K562 (cell line): ENCODE measurements around the gene PDE4A. TPM values are rescaled to one million over a fixed set of nuclear protein-coding genes. Genes with fewer than 3 reads are reported as not detected.

ENCODE experiments used
- ARHGAP35 ChIP-seq: fragments of 450-650 bp; IDR thresholded peaks from 2 replicates; pipeline ENCODE4 v1.6.1; 2018; ENCODE audit not compliant: partially characterized antibody
- BHLHE40 ChIP-seq: IDR thresholded peaks from 2 replicates; pipeline ENCODE4 v1.6.1; 2011; ENCODE audit warnings: low read length, improper control_type of control experiment
- BRCA1 ChIP-seq, 2 experiments: fragments of 450-650 bp in 1 of 2; sonication (generic) in 1 of 2; formaldehyde crosslinking in 1 of 2; IDR thresholded peaks; 2 replicates each; pipeline versions ENCODE4 v1.5.0 to v1.6.1; 2017 to 2020; ENCODE audit warnings: mild to moderate bottlenecking in 1 of 2, missing genetic modification reagents in 1 of 2
- DNMT1 ChIP-seq: fragments of 450-650 bp; IDR thresholded peaks from 2 replicates; pipeline ENCODE4 v1.6.1; 2016; ENCODE audit warnings: antibody characterized with exemption, mild to moderate bottlenecking
- FOXP1 ChIP-seq: sonication (generic); formaldehyde crosslinking; IDR thresholded peaks from 2 replicates; pipeline ENCODE4 v1.8.0; 2022; ENCODE audit warnings: mild to moderate bottlenecking, missing genetic modification reagents
- GABPB2 ChIP-seq: fragments of 250-450 bp; sonication (Bioruptor Pico); conservative IDR thresholded peaks from 2 replicates; pipeline ENCODE4 v1.5.1; 2021; ENCODE audit warnings: mild to moderate bottlenecking
- GATA2 ChIP-seq: sonication (generic); formaldehyde crosslinking; IDR thresholded peaks from 2 replicates; pipeline ENCODE4 v1.4.0; 2020; ENCODE audit warnings: mild to moderate bottlenecking, missing genetic modification reagents
- PHB ChIP-seq: fragments of 250-450 bp; sonication (Bioruptor Pico); IDR thresholded peaks from 2 replicates; pipeline ENCODE4 v1.5.0; 2021
- RHOXF2B ChIP-seq: fragments of 250-450 bp; sonication (Bioruptor Pico); conservative IDR thresholded peaks from 2 replicates; pipeline ENCODE4 v1.5.1; 2021
- SP2 ChIP-seq: IDR thresholded peaks from 2 replicates; pipeline ENCODE4 v1.6.1; 2011; ENCODE audit warnings: mild to moderate bottlenecking, low read depth, low read length, moderate library complexity; ENCODE audit not compliant: poor library complexity, severe bottlenecking; ENCODE audit errors: extremely low read depth
- SPI1 ChIP-seq: IDR thresholded peaks from 2 replicates; pipeline ENCODE4 v1.6.1; 2011; ENCODE audit warnings: low read depth, low read length, control low read depth, borderline replicate concordance
- TBP ChIP-seq: optimal IDR thresholded peaks from 2 replicates; pipeline ENCODE3; 2011; ENCODE audit warnings: low read depth, low read length, improper control_type of control experiment
- WHSC1 ChIP-seq: IDR thresholded peaks from one replicate; pipeline ENCODE4 v1.6.1; 2012; ENCODE audit warnings: low read length, control low read depth, inconsistent platforms
- ZFX ChIP-seq: sonication (generic); formaldehyde crosslinking; IDR thresholded peaks from 2 replicates; pipeline ENCODE4 v1.8.0; 2022; ENCODE audit warnings: mild to moderate bottlenecking, missing genetic modification reagents, moderate library complexity
- ZNF175 ChIP-seq: fragments of 200-800 bp; sonication (Bioruptor generic); IDR thresholded peaks from 2 replicates; pipeline ENCODE4 v1.6.1; 2016; ENCODE audit warnings: low read depth, mild to moderate bottlenecking, missing genetic modification characterization, missing compliant biosample characterization
- ZNF444 ChIP-seq: fragments of 250-450 bp; sonication (Bioruptor Pico); IDR thresholded peaks from 2 replicates; pipeline ENCODE4 v1.4.0; 2020; ENCODE audit warnings: mild to moderate bottlenecking, moderate library complexity
- ZNF76 ChIP-seq: fragments of 250-450 bp; sonication (Bioruptor Pico); IDR thresholded peaks from 2 replicates; pipeline ENCODE4 v1.4.0; 2020; ENCODE audit warnings: mild to moderate bottlenecking, moderate library complexity, borderline replicate concordance
- polyA plus RNA-seq, 8 experiments: library from polyadenylated mRNA; depleted of rRNA in 4 of 8; stranded (reverse) in 5 of 8; unstranded in 3 of 8; fragments of >200 nt; fragmentation: Nextera tagmentation in 2 of 8; fragmentation: Illumina TruSeq in 1 of 8; extraction: Ambion mirVana in 2 of 8; extraction: Trizol in 1 of 8; gene quantifications; 2 replicates each; pipeline versions ENCODE4 v1.2.1 to v1.2.3, GENCODE V29; 2011 to 2014; ENCODE audit warnings: inconsistent platforms in 1 of 8, missing spikeins in 1 of 8
- total RNA-seq, 7 experiments: library from RNA; depleted of rRNA in 6 of 7; stranded (reverse); fragments of >200 nt in 6 of 7; fragmentation: Illumina TruSeq in 2 of 7; extraction: Trizol in 2 of 7; gene quantifications; 2 replicates each; pipeline versions ENCODE4 v1.2.1 to v1.2.3, GENCODE V29; 2011 to 2021; ENCODE audit warnings: low replicate concordance in 1 of 7
- TF ChIP-seq, protein P1 (sequence below): fragments of 450-650 bp; formaldehyde crosslinking; IDR thresholded peaks from 2 replicates; pipeline ENCODE4 v1.4.0; 2020; ENCODE audit warnings: mild to moderate bottlenecking, mixed read lengths
- TF ChIP-seq, protein P2 (sequence below): fragments of 250-450 bp; sonication (Bioruptor Pico); IDR thresholded peaks from 2 replicates; pipeline ENCODE4 v1.8.0; 2022; ENCODE audit warnings: inconsistent platforms
- TF ChIP-seq, protein P3 (sequence below): sonication (generic); formaldehyde crosslinking; IDR thresholded peaks from 2 replicates; pipeline ENCODE4 v1.4.0; 2020; ENCODE audit warnings: mild to moderate bottlenecking, missing genetic modification reagents
- TF ChIP-seq, protein P4 (sequence below): fragments of 450-650 bp; formaldehyde crosslinking; IDR thresholded peaks from 2 replicates; pipeline ENCODE4 v1.4.0; 2020; ENCODE audit warnings: mild to moderate bottlenecking, moderate library complexity
- TF ChIP-seq, protein P5 (sequence below): fragments of 250-450 bp; sonication (Bioruptor Pico); IDR thresholded peaks from 2 replicates; pipeline ENCODE4 v1.5.0; 2020; ENCODE audit warnings: mild to moderate bottlenecking

PDE4A gene
- total and polyA plus RNA-seq, 9 of the 15 experiments (the other 6 are each of a cell fraction or from before 2014, with no cell fraction given), result 0.66 to 26.9 (median 4.6) TPM

DNA sequence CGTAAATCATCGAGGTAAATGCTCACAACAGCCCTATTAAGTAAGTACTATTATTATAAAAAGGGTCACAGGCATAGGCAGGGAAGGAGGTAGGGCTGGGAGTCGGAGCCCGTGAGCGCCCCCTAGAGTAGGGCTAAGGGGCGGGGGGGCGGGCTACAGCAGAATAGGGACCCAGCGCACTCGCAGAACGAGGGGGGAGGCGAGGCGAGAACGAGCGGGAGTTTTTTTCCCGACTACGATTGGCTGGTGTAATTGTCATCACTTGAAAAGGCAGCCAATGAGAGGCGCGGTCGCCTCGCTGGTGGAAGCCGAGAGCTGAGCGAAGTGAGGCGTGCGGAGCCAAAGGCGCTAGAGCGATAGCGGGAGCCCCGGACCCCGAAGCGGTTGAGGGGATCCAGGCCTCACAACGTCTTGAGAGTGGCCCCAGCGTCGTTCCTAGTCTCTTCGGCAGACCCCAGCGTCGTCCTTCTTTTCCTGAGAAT, 58.6 kb downstream of the PDE4A start (continued):
- TF ChIP-seq, protein P1, sequence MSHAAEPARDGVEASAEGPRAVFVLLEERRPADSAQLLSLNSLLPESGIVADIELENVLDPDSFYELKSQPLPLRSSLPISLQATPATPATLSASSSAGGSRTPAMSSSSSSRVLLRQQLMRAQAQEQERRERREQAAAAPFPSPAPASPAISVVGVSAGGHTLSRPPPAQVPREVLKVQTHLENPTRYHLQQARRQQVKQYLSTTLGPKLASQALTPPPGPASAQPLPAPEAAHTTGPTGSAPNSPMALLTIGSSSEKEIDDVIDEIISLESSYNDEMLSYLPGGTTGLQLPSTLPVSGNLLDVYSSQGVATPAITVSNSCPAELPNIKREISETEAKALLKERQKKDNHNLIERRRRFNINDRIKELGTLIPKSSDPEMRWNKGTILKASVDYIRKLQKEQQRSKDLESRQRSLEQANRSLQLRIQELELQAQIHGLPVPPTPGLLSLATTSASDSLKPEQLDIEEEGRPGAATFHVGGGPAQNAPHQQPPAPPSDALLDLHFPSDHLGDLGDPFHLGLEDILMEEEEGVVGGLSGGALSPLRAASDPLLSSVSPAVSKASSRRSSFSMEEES, result no peak
- 0 out of 2 replicates have a peak, but pooled peaks have one; percentile 44 for TF ChIP-seq FOXP1 (CRISPR knock-in tag)
- TF ChIP-seq, protein P2, sequence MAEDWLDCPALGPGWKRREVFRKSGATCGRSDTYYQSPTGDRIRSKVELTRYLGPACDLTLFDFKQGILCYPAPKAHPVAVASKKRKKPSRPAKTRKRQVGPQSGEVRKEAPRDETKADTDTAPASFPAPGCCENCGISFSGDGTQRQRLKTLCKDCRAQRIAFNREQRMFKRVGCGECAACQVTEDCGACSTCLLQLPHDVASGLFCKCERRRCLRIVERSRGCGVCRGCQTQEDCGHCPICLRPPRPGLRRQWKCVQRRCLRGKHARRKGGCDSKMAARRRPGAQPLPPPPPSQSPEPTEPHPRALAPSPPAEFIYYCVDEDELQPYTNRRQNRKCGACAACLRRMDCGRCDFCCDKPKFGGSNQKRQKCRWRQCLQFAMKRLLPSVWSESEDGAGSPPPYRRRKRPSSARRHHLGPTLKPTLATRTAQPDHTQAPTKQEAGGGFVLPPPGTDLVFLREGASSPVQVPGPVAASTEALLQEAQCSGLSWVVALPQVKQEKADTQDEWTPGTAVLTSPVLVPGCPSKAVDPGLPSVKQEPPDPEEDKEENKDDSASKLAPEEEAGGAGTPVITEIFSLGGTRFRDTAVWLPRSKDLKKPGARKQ, result no peak
- no peak for TF ChIP-seq ZNF76
- no peak for TF ChIP-seq BRCA1 (IDR thresholded peaks at IDR 0.05)
- no peak for TF ChIP-seq BRCA1 (CRISPR knock-in tag; IDR thresholded peaks at IDR 0.05)
- TF ChIP-seq, protein P3, sequence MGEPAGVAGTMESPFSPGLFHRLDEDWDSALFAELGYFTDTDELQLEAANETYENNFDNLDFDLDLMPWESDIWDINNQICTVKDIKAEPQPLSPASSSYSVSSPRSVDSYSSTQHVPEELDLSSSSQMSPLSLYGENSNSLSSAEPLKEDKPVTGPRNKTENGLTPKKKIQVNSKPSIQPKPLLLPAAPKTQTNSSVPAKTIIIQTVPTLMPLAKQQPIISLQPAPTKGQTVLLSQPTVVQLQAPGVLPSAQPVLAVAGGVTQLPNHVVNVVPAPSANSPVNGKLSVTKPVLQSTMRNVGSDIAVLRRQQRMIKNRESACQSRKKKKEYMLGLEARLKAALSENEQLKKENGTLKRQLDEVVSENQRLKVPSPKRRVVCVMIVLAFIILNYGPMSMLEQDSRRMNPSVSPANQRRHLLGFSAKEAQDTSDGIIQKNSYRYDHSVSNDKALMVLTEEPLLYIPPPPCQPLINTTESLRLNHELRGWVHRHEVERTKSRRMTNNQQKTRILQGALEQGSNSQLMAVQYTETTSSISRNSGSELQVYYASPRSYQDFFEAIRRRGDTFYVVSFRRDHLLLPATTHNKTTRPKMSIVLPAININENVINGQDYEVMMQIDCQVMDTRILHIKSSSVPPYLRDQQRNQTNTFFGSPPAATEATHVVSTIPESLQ, result peak; percentile 71; the same call in 1 of the 2 replicates
- no peak for TF ChIP-seq PHB (CRISPR knock-in tag)
- no peak for TF ChIP-seq TBP
- no peak for TF ChIP-seq RHOXF2B
- TF ChIP-seq ZNF175 (CRISPR knock-in tag), result no peak
- TF ChIP-seq SP2, result peak; percentile 34
- TF ChIP-seq, protein P4, sequence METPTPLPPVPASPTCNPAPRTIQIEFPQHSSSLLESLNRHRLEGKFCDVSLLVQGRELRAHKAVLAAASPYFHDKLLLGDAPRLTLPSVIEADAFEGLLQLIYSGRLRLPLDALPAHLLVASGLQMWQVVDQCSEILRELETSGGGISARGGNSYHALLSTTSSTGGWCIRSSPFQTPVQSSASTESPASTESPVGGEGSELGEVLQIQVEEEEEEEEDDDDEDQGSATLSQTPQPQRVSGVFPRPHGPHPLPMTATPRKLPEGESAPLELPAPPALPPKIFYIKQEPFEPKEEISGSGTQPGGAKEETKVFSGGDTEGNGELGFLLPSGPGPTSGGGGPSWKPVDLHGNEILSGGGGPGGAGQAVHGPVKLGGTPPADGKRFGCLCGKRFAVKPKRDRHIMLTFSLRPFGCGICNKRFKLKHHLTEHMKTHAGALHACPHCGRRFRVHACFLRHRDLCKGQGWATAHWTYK (CRISPR knock-in tag), result no peak
- TF ChIP-seq, protein P5, sequence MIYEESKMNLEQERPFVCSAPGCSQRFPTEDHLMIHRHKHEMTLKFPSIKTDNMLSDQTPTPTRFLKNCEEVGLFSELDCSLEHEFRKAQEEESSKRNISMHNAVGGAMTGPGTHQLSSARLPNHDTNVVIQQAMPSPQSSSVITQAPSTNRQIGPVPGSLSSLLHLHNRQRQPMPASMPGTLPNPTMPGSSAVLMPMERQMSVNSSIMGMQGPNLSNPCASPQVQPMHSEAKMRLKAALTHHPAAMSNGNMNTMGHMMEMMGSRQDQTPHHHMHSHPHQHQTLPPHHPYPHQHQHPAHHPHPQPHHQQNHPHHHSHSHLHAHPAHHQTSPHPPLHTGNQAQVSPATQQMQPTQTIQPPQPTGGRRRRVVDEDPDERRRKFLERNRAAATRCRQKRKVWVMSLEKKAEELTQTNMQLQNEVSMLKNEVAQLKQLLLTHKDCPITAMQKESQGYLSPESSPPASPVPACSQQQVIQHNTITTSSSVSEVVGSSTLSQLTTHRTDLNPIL (CRISPR knock-in tag), result no peak
- no peak for TF ChIP-seq ARHGAP35
- TF ChIP-seq GATA2 (CRISPR knock-in tag), result no peak
- no peak for TF ChIP-seq ZNF444
- no peak for TF ChIP-seq ZFX (CRISPR knock-in tag)
- no peak for TF ChIP-seq WHSC1
- TF ChIP-seq BHLHE40, result peak; percentile 36; the same call in 1 of the 2 replicates
- no peak for TF ChIP-seq GABPB2 (CRISPR knock-in tag)
- no peak for TF ChIP-seq SPI1
- TF ChIP-seq DNMT1, result no peak
